D721Med (cell line): Measurements from ENCODE around the gene YBX2.
A peak's percentile ranks its signal among the peaks of the same experiment; 100 is the strongest.

Experiments used
- DNase-seq: peaks from one replicate; pipeline ENCODE4 v3.0.0; 2011; ENCODE audit warnings: low spot score; ENCODE audit not compliant: insufficient read length
- FAIRE-seq: peaks from 2 replicates; lab custom pipeline; 2011; peaks lifted over from hg19 to GRCh38; lab: Jason Lieb, UNC
- CTCF ChIP-seq: IDR thresholded peaks from 2 replicates; pipeline ENCODE4 v1.5.1; 2012; ENCODE audit warnings: mild to moderate bottlenecking, control low read depth; ENCODE audit not compliant: insufficient read depth; ENCODE audit errors: missing control alignments

YBX2 gene

GRCh38 chr17:7332111-7332510, 37.7 kb upstream of the YBX2 start:
- DNase-seq (no peak), FAIRE-seq (no peak)
- no peak for TF ChIP-seq CTCF

DNA sequence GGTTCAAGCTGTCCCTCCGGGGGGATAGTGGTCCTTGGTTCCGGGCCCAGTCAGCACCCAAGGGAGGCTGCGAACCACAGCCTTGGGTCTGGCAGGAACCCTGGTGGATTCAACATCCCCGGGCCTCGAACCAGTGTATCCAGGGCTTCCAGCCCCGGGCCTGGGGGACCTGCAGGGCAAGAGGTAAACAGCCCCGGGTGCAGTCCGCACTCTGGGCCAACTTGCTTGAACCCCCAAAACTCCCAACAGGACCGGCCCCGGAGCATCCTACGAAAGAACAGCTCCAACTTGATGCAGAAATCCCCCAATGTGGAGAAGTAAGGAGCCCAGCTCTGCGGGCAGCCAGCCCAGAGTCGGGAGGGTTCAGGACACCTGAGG, 36.2 kb upstream of the YBX2 start:
- DNase-seq (no peak), FAIRE-seq (no peak)
- no peak for TF ChIP-seq CTCF

DNA sequence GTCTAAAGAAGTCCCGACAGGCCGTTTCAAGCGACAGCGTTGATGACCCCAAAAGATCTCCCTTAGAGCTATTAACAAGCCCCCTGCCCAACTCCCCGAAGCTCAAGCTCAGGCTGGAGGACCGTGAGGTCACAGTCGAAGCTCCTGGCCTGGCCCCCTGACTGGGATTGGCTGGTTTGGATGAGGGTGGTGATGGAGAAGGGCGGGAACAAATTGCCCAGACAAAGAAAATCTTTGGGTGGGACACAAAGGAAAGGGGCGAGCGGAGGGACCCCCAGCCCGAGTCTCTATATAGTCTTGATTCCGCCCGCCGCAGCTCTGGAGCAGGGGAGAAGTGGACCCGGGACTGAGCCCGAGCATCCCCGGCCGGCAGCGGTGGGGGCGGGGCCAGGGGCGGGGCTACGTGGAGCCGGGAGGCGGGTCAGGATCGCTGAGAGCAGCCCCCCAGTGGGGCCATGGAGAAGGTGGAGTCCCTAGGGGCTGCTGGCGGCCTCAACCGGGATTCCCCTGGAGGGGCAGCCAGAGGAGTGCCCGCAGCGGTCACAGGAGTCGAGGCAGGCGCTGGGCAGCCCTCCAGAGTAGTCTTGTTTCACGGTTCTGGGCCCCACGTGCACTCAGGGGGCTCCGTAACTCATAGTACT, 35.7 kb upstream of the YBX2 start:
- no peak for FAIRE-seq
- DNase-seq = peak; percentile 91
- no peak for TF ChIP-seq CTCF

DNA sequence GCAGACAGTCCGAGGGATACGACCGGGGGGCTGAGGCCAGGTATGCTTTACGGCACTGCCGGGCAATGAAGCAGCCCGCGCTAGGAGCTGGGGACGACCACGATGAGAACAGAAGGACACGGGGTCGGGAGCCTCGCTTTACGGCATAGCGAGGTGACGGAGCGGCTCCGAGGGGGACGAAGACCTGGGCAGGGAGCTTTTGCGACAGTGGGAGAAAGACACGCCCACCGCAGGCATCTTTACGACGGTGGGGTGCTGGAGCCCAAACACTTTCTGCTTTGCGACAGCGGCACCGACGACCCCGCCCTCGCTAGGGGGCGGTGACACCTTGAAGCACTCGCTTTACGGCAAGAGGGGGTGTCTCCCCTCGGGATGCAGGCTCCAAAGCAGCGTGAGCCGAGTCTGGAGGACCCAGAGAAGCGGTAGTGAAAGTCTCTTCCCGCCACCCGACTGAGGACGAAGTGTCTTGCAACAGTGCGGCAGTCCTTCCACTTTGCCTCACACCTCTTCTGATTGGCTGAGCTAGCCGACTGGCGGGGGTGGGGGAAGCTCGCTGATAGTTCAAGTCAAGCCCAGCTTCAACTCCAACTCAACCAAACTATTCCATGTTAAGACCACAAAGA, 35.0 kb upstream of the YBX2 start:
- FAIRE-seq (no peak), DNase-seq (peak; percentile 97)
- TF ChIP-seq CTCF = no peak

- DNase-seq (no peak), FAIRE-seq (no peak)
- TF ChIP-seq CTCF = no peak
Observed at GRCh38 chr17:7328840-7329373, 34.5 kb upstream of the YBX2 start, which contains the start of gene NEURL4. Gene NEURL4, minus strand, starts transcription at chr17:7329335. Its CDS starts 23 bp downstream, at chr17:7329312.

DNA sequence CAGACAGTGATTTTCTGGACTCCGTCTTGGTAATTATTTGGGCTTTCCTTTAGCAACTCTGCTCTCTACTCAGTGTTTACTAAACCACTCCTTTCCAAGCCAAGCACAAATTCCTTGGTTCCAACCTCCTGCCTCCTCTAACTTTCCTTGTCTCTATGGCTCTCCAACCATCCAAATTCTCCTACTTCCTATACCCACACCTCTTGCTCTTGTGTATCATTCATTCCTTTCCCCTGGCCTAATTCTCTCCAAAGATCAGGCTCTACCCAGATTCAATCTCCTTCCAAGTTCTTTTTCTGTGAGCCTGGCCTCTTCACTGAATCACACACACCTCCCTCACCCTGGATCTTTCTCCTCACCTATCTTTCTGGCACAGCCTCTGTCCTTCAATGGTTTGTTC, 33.6 kb upstream of the YBX2 start:
- FAIRE-seq (no peak), DNase-seq (no peak)
- TF ChIP-seq CTCF = no peak

GRCh38 chr17:7327501-7327900, 33.1 kb upstream of the YBX2 start:
- DNase-seq = no peak
- no peak for TF ChIP-seq CTCF
- no peak for FAIRE-seq
